NOMO-1 treated with DMSO at 0.1 percent for 48 hours (cell line): ENCODE measurements around the gene OASL.
"Not testable (repeated sequence)": the region's sequence is repeated elsewhere in the genome, so short reads cannot be mapped to it uniquely, and the experiment has no call there.

Experiments used
- DNase-seq: peaks from one replicate; lab custom pipeline; 2025; ENCODE audit not compliant: unreplicated experiment; lab: John Stamatoyannopoulos, UW

Gene OASL

GRCh38 chr12:121038861-121039668, at the start of gene OASL:
Gene OASL, minus strand, starts transcription at chr12:121039246. Its CDS starts 275 bp downstream, at chr12:121038971.
- DNase-seq: peak; percentile 87

- no peak for DNase-seq
Measured at GRCh38 chr12:121088195-121088585, 49.1 kb upstream of the OASL start.

DNA sequence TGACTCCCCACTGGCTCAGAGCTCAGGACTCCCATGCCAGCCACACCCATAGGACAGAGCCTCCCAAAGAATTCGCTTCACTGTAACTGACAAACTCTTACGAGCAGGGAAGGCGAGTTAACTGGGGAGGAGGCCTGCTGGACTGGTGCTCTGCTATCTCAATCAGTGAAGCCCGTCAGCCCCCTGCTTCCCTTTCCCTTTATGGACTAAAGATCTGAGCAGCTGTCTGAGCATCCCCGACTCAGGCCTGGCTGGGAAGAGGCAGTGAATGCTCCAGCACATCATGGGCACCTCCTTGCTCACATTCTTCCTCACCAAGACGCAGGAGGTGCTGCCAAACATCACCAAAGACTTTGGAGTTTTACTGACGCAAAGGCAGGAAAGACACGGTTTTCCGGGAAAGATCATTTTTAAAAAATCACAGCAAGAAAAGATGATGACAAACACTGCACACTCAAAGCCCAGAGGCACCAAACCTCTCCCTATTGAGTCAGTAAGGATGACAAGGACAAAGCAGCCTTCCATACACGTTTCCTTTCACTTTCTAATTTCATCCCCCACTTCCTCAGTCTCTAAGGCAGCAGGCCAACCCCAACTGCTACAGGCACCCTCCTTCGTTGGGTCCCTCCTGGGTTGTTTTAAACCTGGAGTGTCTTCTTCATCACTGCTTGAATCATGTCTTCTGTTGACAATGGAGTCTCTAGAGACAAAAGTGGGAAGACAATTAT, 48.6 kb upstream of the OASL start:
- DNase-seq: peak; percentile 20

GRCh38 chr12:121086781-121087295, 47.8 kb upstream of the OASL start:
- no peak for DNase-seq

DNA sequence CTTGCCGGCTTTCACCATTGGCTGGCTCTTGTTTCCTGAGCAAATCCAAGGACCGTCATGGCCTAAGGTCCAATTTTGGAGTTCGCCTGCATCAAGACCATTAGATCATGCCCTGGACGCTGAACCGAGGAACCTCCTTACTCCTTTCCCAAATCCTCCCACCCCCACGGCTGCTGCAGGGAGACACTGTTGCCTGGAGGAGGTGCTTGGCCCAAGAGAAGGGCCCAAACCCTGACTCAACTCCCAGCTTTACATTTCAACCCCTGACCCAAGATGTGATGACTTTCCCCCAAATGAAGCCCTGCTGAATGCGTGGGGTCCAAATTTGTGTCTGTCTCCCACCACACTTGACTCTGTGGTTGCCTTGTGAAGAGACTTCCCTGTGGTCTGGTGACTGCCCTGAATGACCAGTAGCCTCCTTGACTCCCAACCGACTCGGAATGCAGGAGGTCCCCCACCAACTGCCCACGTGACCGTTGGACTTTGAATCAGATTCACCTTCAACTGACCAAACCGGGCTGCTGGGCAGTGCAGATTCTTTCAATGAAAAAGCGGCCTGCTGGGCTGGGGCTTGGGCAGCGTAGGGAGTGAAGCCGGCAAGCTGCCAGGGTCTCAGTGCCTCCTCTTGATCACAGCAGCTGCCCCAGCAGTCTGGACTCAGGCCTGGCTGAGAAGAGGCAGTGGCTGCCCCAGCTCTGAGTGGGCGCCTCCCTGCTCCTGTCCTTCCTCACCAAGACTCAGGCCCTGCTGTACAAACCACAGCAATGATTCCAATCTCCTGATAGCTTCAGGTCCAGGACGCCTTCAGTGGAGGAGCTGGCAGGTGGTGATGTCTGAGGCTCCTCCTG, 46.7 kb upstream of the OASL start:
- DNase-seq: no peak

DNA sequence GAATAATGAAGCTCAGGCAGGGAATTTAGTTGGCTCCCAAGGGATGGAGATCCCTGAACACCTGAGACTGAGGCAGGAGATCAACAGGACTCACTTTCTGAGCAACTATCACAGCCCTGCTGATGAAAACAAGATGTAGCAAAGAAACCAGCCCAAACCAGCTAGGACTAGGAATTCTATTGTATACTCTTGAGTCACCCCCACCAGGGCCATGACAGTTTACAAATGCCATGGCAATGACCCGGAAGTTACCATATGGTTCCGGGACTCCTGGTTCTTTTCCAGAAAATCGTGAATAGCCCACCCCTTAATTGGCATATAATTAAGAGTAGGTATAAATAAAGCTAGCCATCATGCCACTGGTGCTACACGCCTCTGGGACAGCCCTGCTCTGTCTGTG, 46.0 kb upstream of the OASL start:
- no peak for DNase-seq

DNA sequence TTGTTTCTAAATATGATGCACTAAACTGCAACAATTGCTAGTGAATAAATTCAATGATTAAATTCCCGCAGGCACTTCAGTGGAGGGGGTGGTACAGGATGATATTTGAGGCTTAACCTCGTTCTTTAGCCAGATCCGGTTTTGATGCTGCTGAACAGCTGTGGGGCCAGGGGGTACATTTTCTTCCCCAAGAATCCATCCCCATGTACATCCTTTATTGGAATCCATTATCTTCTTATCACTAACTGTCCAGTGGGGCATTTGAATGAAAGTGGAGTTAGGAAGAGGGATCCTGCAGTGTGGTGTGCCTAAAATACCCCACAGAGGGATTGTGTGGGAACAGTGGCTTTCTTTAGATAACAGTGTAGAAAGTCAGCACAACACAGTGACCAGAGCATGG, 45.2 kb upstream of the OASL start:
- no peak for DNase-seq

- no peak for DNase-seq
Measured at GRCh38 chr12:121080909-121081308, 41.9 kb upstream of the OASL start.

DNA sequence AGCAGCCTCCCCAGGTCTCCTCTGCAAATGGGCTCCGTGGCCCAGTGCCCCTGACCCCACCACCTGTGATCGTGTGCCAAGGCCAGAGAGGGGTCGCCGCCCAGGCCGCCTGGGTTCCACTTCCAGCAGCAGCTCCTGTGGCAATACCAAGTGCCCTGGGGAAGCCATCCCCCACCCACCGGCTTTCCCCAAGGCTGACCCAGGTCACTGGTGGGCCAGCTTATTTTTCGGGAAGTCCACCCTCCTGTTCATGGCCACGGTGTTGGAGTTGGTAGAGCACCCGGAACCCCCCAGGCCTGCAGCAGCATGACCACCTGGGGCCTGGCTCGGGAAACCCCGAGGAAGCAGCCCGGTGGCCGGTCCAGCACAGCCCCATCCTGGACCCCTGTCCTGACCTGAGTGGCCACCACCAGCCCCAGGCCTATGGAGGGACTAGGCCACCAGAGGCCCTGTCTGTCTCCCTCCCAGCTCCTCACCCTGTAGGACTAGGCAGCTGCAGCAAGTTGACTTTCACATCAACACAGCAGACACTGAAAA, 40.8 kb upstream of the OASL start:
- DNase-seq: no peak

- DNase-seq: not testable (repeated sequence)
Measured at GRCh38 chr12:121077440-121077839, 38.4 kb upstream of the OASL start.

GRCh38 chr12:121075911-121076310, 36.9 kb upstream of the OASL start:
- not testable (repeated sequence) for DNase-seq

DNA sequence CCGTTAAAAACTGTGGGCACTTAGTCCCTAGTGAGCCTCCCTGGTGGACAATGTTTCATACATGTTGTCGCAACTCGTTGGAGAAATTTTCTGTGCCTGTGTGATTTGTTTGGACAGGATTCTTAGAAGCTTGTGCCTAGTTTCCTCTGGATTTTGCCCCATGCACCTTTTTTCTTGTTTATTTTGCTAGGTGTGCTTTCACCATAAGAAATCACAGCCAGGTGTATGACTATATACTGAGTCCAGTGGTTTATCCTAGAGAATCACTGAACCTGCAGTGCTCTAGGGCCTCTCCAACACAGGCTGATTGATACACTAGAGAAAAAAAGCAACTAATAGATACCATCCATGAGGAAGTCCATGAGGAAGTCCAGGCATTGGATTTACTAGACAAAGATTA, 33.1 kb upstream of the OASL start:
- DNase-seq: no peak

GRCh38 chr12:121069206-121069605, 30.2 kb upstream of the OASL start:
- DNase-seq: no peak

GRCh38 chr12:121065345-121065744, 26.3 kb upstream of the OASL start:
- DNase-seq: no peak

- not testable (repeated sequence) for DNase-seq
Measured at GRCh38 chr12:121064586-121064985, 25.5 kb upstream of the OASL start.

DNA sequence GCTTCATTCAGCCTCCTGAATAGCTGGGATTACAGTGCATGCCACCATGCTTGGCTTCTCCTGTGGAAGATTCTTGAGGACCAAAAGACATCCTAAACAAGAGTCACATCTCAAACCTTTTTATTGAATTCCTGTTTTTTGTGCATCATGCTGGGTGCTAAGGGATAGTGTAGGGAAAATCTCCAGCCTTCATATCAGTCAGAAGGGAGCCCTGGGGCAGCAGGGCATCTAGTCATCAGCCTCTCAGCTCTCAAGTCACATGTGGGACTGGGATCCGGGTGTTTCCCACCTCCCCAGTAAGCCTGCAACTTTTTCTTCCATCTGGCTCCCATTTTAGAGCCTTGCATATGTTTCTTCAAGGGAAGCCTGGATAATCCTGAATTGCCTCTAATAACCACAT, 25.1 kb upstream of the OASL start:
- DNase-seq: no peak

- DNase-seq: no peak
Measured at GRCh38 chr12:121062391-121063045, 23.5 kb upstream of the OASL start.

DNA sequence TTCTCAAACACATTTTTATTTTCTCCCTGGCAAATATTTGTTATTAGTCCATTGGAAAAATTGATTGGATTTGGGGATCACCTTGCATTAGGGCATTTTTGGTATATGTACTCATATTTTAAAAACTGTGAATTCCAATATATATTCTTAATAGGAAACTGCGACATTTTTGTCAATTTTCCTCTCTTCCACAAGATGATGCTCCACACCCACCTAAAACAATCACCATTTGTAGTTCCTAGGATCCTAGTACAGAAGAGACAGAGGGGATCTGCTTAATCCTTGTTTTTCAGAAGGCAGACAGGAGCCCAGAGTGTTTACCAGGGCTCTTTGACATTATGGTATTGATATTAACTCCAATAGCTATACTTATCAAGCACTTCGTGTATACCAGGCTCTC, 22.8 kb upstream of the OASL start:
- DNase-seq: peak; percentile 43

- peak; percentile 86 for DNase-seq
Measured at GRCh38 chr12:121060149-121061001, 21.3 kb upstream of the OASL start.
